IMR-90 (cell line): Measurements from ENCODE around the gene INCENP. TPM values are rescaled to one million over a fixed set of nuclear protein-coding genes. Genes with fewer than 3 reads are reported as not detected.

Experiments used
- ATAC-seq: fragments of 200-7000 bp; cut with Tn5 transposase; 2 replicates; pipeline ENCODE4 v1.9.1; 2020; ENCODE audit warnings: low read depth, mild to moderate bottlenecking, moderate library complexity
- BruUV-seq: library from RNA; stranded (reverse); fragments of 400-500 nt; replicated peaks from 2 replicates; lab custom pipeline; 2021; lab: Mats Ljungman, UMichigan
- CTCF ChIA-PET: fragments of 300-600 bp; formaldehyde crosslinking; extraction: SDS; loops from one replicate; lab custom pipeline; 2021; ENCODE audit warnings: antibody characterized with exemption; lab: Yijun Ruan, JAX
- POLR2A ChIA-PET: fragments of 300-600 bp; sonication (Branson Sonifier 250); formaldehyde crosslinking; loops from one replicate; lab custom pipeline; 2022; ENCODE audit warnings: antibody characterized with exemption; ENCODE audit not compliant: unreplicated experiment; lab: Charles Lee
- DNase-seq: peaks from one replicate; pipeline ENCODE4 v3.0.0; 2013
- H2AFZ ChIP-seq: replicated peaks from 2 replicates; pipeline ENCODE3; 2013; ENCODE audit warnings: low read length, mild to moderate bottlenecking; ENCODE audit not compliant: poor library complexity
- H2AK5ac ChIP-seq: 2 replicates; pipeline ENCODE4 v1.6.1; 2013; ENCODE audit warnings: low read depth, low read length, inconsistent platforms
- H2AK9ac ChIP-seq: replicated peaks from 2 replicates; pipeline ENCODE3; 2013; ENCODE audit warnings: mild to moderate bottlenecking, low read depth, low read length, moderate library complexity; ENCODE audit not compliant: poor library complexity
- H2BK120ac ChIP-seq: 2 replicates; pipeline ENCODE4 v1.6.1; 2013; ENCODE audit warnings: low read depth, low read length, inconsistent platforms
- H2BK15ac ChIP-seq: 3 replicates; pipeline ENCODE4 v1.6.1; 2013; ENCODE audit warnings: low read depth, low read length, inconsistent platforms
- H2BK20ac ChIP-seq: 2 replicates; pipeline ENCODE4 v1.6.1; 2013; ENCODE audit warnings: low read depth, mild to moderate bottlenecking, inconsistent platforms, low read length, moderate library complexity
- H2BK5ac ChIP-seq: 2 replicates; pipeline ENCODE4 v1.6.1; 2013; ENCODE audit warnings: mild to moderate bottlenecking, low read depth, low read length, inconsistent platforms; ENCODE audit not compliant: poor library complexity, severe bottlenecking
- H3K14ac ChIP-seq: replicated peaks from 2 replicates; pipeline ENCODE4 v1.6.1; 2013; ENCODE audit warnings: low read depth, low read length, inconsistent platforms
- H3K18ac ChIP-seq: 2 replicates; pipeline ENCODE4 v1.6.1; 2013; ENCODE audit warnings: low read depth, low read length, control low read depth
- H3K23ac ChIP-seq: 2 replicates; pipeline ENCODE4 v1.6.1; 2013; ENCODE audit warnings: low read depth, low read length, inconsistent platforms
- H3K27ac ChIP-seq: 2 replicates; pipeline ENCODE4 v1.5.1; 2013; ENCODE audit warnings: mild to moderate bottlenecking, control low read depth, low read length; ENCODE audit not compliant: insufficient read depth
- H3K27me3 ChIP-seq: 2 replicates; pipeline ENCODE4 v1.6.1; 2013; ENCODE audit warnings: low read length; ENCODE audit not compliant: control insufficient read depth, insufficient read depth
- H3K36me3 ChIP-seq: 2 replicates; pipeline ENCODE4 v1.6.1; 2013; ENCODE audit warnings: low read length, mixed read lengths; ENCODE audit not compliant: control insufficient read depth, insufficient read depth
- H3K4ac ChIP-seq: 2 replicates; pipeline ENCODE4 v1.6.1; 2013; ENCODE audit warnings: low read depth, low read length, inconsistent platforms
- H3K4me1 ChIP-seq: 2 replicates; pipeline ENCODE4 v1.6.1; 2013; ENCODE audit warnings: low read length, mixed read lengths; ENCODE audit not compliant: control insufficient read depth, insufficient read depth
- H3K4me2 ChIP-seq: 2 replicates; pipeline ENCODE4 v1.6.1; 2013; ENCODE audit warnings: low read depth, mild to moderate bottlenecking, control low read depth, low read length, moderate library complexity
- H3K4me3 ChIP-seq: 2 replicates; pipeline ENCODE4 v1.5.1; 2013; ENCODE audit warnings: low read depth, mild to moderate bottlenecking, control low read depth, low read length, moderate library complexity; ENCODE audit not compliant: insufficient read depth
- H3K56ac ChIP-seq: 2 replicates; pipeline ENCODE4 v1.6.1; 2013; ENCODE audit warnings: low read length, inconsistent platforms; ENCODE audit not compliant: insufficient read depth; ENCODE audit errors: extremely low read depth
- H3K79me1 ChIP-seq, 2 experiments: 2 replicates each; pipeline ENCODE4 v1.6.1; 2013; ENCODE audit warnings: low read length in 2 of 2, inconsistent platforms in 1 of 2, low read depth in 1 of 2
- H3K9ac ChIP-seq: 2 replicates; pipeline ENCODE4 v1.6.1; 2013; ENCODE audit warnings: low read depth, low read length, control low read depth
- H3K9me1 ChIP-seq: 2 replicates; pipeline ENCODE4 v1.6.1; 2013; ENCODE audit warnings: low read length, inconsistent platforms; ENCODE audit not compliant: insufficient read depth
- H3K9me3 ChIP-seq: 2 replicates; pipeline ENCODE4 v1.6.1; 2013; ENCODE audit warnings: low read length; ENCODE audit not compliant: control insufficient read depth, insufficient read depth
- H4K20me1 ChIP-seq: 2 replicates; pipeline ENCODE4 v1.6.1; 2013; ENCODE audit warnings: low read length, inconsistent platforms; ENCODE audit not compliant: insufficient read depth
- H4K5ac ChIP-seq: 2 replicates; pipeline ENCODE4 v1.6.1; 2013; ENCODE audit warnings: mild to moderate bottlenecking, low read depth, low read length, control low read depth
- H4K8ac ChIP-seq, 2 experiments: 2 replicates each; pipeline ENCODE4 v1.6.1; 2013; ENCODE audit warnings: low read depth in 2 of 2, low read length in 2 of 2, control low read depth in 1 of 2, inconsistent platforms in 1 of 2
- H4K91ac ChIP-seq: 2 replicates; pipeline ENCODE4 v1.6.1; 2013; ENCODE audit warnings: low read depth, low read length, inconsistent platforms; ENCODE audit not compliant: insufficient read depth
- BHLHE40 ChIP-seq: fragments of 150-350 bp; IDR thresholded peaks from 2 replicates; pipeline ENCODE4 v1.6.1; 2016; ENCODE audit warnings: mild to moderate bottlenecking, low read depth, low read length
- CEBPB ChIP-seq: IDR thresholded peaks from 2 replicates; pipeline ENCODE4 v1.6.1; 2012; ENCODE audit warnings: low read depth, low read length, improper control_type of control experiment
- CHD1 ChIP-seq: IDR thresholded peaks from 2 replicates; pipeline ENCODE4 v1.6.1; 2012; ENCODE audit warnings: low read depth, low read length, improper control_type of control experiment
- ELK1 ChIP-seq: fragments of 150-350 bp; IDR thresholded peaks from 2 replicates; pipeline ENCODE4 v1.6.1; 2016; ENCODE audit warnings: low read depth, mild to moderate bottlenecking, low read length, moderate library complexity, borderline replicate concordance
- FOS ChIP-seq: fragments of 150-350 bp; IDR thresholded peaks from 2 replicates; pipeline ENCODE4 v1.6.1; 2016; ENCODE audit warnings: low read depth, low read length
- MAFK ChIP-seq: IDR thresholded peaks from 2 replicates; pipeline ENCODE4 v1.6.1; 2012; ENCODE audit warnings: low read depth, low read length, improper control_type of control experiment
- MAZ ChIP-seq: IDR thresholded peaks from 2 replicates; pipeline ENCODE4 v1.6.1; 2012; ENCODE audit warnings: low read depth, mild to moderate bottlenecking, low read length, improper control_type of control experiment, moderate library complexity, borderline replicate concordance
- MXI1 ChIP-seq: IDR thresholded peaks from 2 replicates; pipeline ENCODE4 v1.6.1; 2012; ENCODE audit warnings: low read depth, mild to moderate bottlenecking, low read length, moderate library complexity, borderline replicate concordance
- NFE2L2 ChIP-seq: fragments of 150-350 bp; IDR thresholded peaks from 2 replicates; pipeline ENCODE4 v1.6.1; 2016; ENCODE audit warnings: low read depth, mild to moderate bottlenecking, low read length
- POLR2A ChIP-seq: IDR thresholded peaks from 2 replicates; pipeline ENCODE4 v1.6.1; 2012; ENCODE audit warnings: mild to moderate bottlenecking, low read depth, low read length
- RAD21 ChIP-seq: IDR thresholded peaks from 2 replicates; pipeline ENCODE4 v1.6.1; 2012; ENCODE audit warnings: low read length, improper control_type of control experiment
- RCOR1 ChIP-seq: IDR thresholded peaks from 2 replicates; pipeline ENCODE4 v1.6.1; 2012; ENCODE audit warnings: mild to moderate bottlenecking, low read length, improper control_type of control experiment; ENCODE audit not compliant: insufficient replicate concordance
- RFX5 ChIP-seq: IDR thresholded peaks from 2 replicates; pipeline ENCODE4 v1.8.0; 2012; ENCODE audit warnings: low read depth, mild to moderate bottlenecking, low read length, moderate library complexity
- SMC3 ChIP-seq: fragments of 150-350 bp; IDR thresholded peaks from 2 replicates; pipeline ENCODE4 v1.6.1; 2016; ENCODE audit warnings: low read depth, mild to moderate bottlenecking, antibody characterized with exemption, low read length, moderate library complexity
- WGBS, 2 experiments: methylation state at CpG; one replicate each; pipeline versions ENCODE4 v1.1.5 to v1.1.7; 2013; ENCODE audit warnings: missing lambda C conversion rate in 2 of 2; ENCODE audit not compliant: insufficient read length in 1 of 2; ENCODE audit errors: extremely low coverage in 2 of 2; 5-methylcytosine and 5-hydroxymethylcytosine counted together
- dilution Hi-C: fragments of 300-500 bp; cut with HindIII; formaldehyde crosslinking; loops from one replicate; pipeline ENCODE4 v1.14.3; 2018; ENCODE audit warnings: low sequenced_read_pairs; ENCODE audit not compliant: unreplicated experiment
- in situ Hi-C: fragments of 300-500 bp; cut with MboI; formaldehyde crosslinking; loops from 3 replicates; pipeline ENCODE4 v1.14.3; 2019; ENCODE audit warnings: low sequenced_read_pairs, inconsistent platforms, mixed read lengths
- intact Hi-C: fragments of 100-400 bp; cut with micrococcal nuclease; formaldehyde crosslinking; loops from 2 replicates; pipeline ENCODE4 v1.10.0; 2022
- polyA plus RNA-seq, 3 experiments: library from polyadenylated mRNA; depleted of rRNA; stranded (reverse); fragments of >200 nt; gene quantifications; 2 replicates each; pipeline ENCODE4 v1.2.3, GENCODE V29; 2012; ENCODE audit warnings: low replicate concordance in 1 of 3
- total RNA-seq: library from RNA; depleted of rRNA; stranded (reverse); fragments of >200 nt; gene quantifications from 2 replicates; pipeline ENCODE4 v1.2.3, GENCODE V29; 2012
- TF ChIP-seq, protein P1 (sequence below): fragments of 150-350 bp; IDR thresholded peaks from 2 replicates; pipeline ENCODE4 v1.6.1; 2017; ENCODE audit warnings: mild to moderate bottlenecking, antibody characterized with exemption, low read length, low read depth
- TF ChIP-seq, protein P2 (sequence below): conservative IDR thresholded peaks from 2 replicates; pipeline ENCODE4 v1.5.1; 2012; ENCODE audit warnings: mild to moderate bottlenecking, low read depth, low read length, improper control_type of control experiment

INCENP gene
- total and polyA plus RNA-seq, 2 of the 4 experiments (the other 2 are of a cell fraction), result 18.6 to 23.8 TPM

- no peak overlapping the region for H3K14ac ChIP-seq
- no peak overlapping the region for H2BK15ac ChIP-seq
- no peak overlapping the region for H3K9ac ChIP-seq
- no peak overlapping the region for H2BK120ac ChIP-seq
- H3K4me3 ChIP-seq, result no peak overlapping the region
- no peak overlapping the region for H2AFZ ChIP-seq
- ATAC-seq (no peak), DNase-seq (no peak)
- in situ Hi-C loops (no loop called here), intact Hi-C loops (no loop called here), dilution Hi-C loops (no loop called here)
- no peak overlapping the region for H2AK5ac ChIP-seq
- POLR2A ChIA-PET, result no interaction called here
- no peak overlapping the region for H2BK20ac ChIP-seq
- no peak overlapping the region for H4K8ac ChIP-seq
- H4K20me1 ChIP-seq, result no peaks in the 10 kb centered on the region; the same call in none of the 2 replicates
- CTCF ChIA-PET, result no interaction called here
- H3K56ac ChIP-seq, result no peak overlapping the region
- H3K18ac ChIP-seq, result no peak overlapping the region
- H3K27ac ChIP-seq, result no peak overlapping the region
- WGBS, 2 experiments, result 80% methylated on average over 1 of the region's 7 CpGs; no CpG with 5 or more reads in 1 of the 2 experiments
- no peak for TF ChIP-seq SMC3
- no peak for TF ChIP-seq NFE2L2
- no peak for TF ChIP-seq MXI1
- no peak for TF ChIP-seq CHD1
- no peak for TF ChIP-seq RAD21
- no peak for TF ChIP-seq CEBPB
- TF ChIP-seq, protein P1, sequence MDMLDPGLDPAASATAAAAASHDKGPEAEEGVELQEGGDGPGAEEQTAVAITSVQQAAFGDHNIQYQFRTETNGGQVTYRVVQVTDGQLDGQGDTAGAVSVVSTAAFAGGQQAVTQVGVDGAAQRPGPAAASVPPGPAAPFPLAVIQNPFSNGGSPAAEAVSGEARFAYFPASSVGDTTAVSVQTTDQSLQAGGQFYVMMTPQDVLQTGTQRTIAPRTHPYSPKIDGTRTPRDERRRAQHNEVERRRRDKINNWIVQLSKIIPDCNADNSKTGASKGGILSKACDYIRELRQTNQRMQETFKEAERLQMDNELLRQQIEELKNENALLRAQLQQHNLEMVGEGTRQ, result no peak
- TF ChIP-seq MAZ, result no peak
- no peak for TF ChIP-seq ELK1
- TF ChIP-seq RFX5, result no peak
- TF ChIP-seq, protein P2, sequence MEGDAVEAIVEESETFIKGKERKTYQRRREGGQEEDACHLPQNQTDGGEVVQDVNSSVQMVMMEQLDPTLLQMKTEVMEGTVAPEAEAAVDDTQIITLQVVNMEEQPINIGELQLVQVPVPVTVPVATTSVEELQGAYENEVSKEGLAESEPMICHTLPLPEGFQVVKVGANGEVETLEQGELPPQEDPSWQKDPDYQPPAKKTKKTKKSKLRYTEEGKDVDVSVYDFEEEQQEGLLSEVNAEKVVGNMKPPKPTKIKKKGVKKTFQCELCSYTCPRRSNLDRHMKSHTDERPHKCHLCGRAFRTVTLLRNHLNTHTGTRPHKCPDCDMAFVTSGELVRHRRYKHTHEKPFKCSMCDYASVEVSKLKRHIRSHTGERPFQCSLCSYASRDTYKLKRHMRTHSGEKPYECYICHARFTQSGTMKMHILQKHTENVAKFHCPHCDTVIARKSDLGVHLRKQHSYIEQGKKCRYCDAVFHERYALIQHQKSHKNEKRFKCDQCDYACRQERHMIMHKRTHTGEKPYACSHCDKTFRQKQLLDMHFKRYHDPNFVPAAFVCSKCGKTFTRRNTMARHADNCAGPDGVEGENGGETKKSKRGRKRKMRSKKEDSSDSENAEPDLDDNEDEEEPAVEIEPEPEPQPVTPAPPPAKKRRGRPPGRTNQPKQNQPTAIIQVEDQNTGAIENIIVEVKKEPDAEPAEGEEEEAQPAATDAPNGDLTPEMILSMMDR, result no peak
- no peak for TF ChIP-seq RCOR1
- no peak for TF ChIP-seq MAFK
- TF ChIP-seq FOS, result no peak
- TF ChIP-seq POLR2A, result no peak
- TF ChIP-seq BHLHE40, result no peak
- BruUV-seq, result no TSS peak
- H3K9me3 ChIP-seq, result no peaks in the 10 kb centered on the region
- H3K27me3 ChIP-seq, result no peaks in the 10 kb centered on the region
- H4K91ac ChIP-seq, result no peak overlapping the region
- H3K4me1 ChIP-seq, result no peaks in the 10 kb centered on the region
- no peak overlapping the region for H3K4ac ChIP-seq
- no peak overlapping the region for H2AK9ac ChIP-seq
- no peak overlapping the region for H2BK5ac ChIP-seq
- peaks cover 17 to 41% of the 10 kb centered on the region in 2 experiments for H3K79me1 ChIP-seq
- H3K36me3 ChIP-seq, result peaks cover 32% of the 10 kb centered on the region
- no peak overlapping the region for H3K23ac ChIP-seq
- H4K5ac ChIP-seq, result no peak overlapping the region
- no peak overlapping the region for H3K4me2 ChIP-seq
- H3K9me1 ChIP-seq, result peaks cover 6% of the 10 kb centered on the region; the same call in 1 of the 2 replicates
Measured at GRCh38 chr11:62137276-62137861, 13.6 kb downstream of the INCENP start.
